SK-N-SH (cell line): ENCODE measurements around the gene ZNF576. TPM values are rescaled to one million over a fixed set of nuclear protein-coding genes. Genes with fewer than 3 reads are reported as not detected.
"Not testable (repeated sequence)": the region's sequence is repeated elsewhere in the genome, so short reads cannot be mapped to it uniquely, and the experiment has no call there.

Source experiments
- CTCF ChIA-PET: fragments of 300-600, 350-600 bp; formaldehyde crosslinking; extraction: SDS; loops from one replicate; lab custom pipeline; 2021; lab: Yijun Ruan, JAX
- POLR2A ChIA-PET: fragments of 350-600 bp; sonication (Branson Sonifier 250); formaldehyde crosslinking; extraction: SDS; loops from one replicate; lab custom pipeline; 2020; ENCODE audit warnings: antibody characterized with exemption, inconsistent platforms; lab: Yijun Ruan, JAX
- DNase-seq: peaks from one replicate; pipeline ENCODE4 v3.0.0; 2012
- H2AFZ ChIP-seq: fragments of 200-600 bp; sonication (generic); 2 replicates; pipeline ENCODE4 v1.8.1; 2016; ENCODE audit warnings: antibody characterized with exemption, mild to moderate bottlenecking, low read depth
- H3F3A ChIP-seq: fragments of 200-600 bp; sonication (generic); replicated peaks from 2 replicates; pipeline ENCODE3; 2016; ENCODE audit warnings: antibody characterized with exemption, mild to moderate bottlenecking; ENCODE audit not compliant: insufficient read depth
- H3K27ac ChIP-seq, 2 experiments: fragments of 200-500 bp in 1 of 2; fragments of 200-600 bp in 1 of 2; sonication (Bioruptor generic) in 1 of 2; sonication (generic), shearing (Covaris generic) in 1 of 2; 2 replicates each; pipeline versions ENCODE4 v1.5.1 to v1.6.1; 2014 to 2016; ENCODE audit warnings: low read depth in 2 of 2, inconsistent platforms in 1 of 2, low read length in 1 of 2, mild to moderate bottlenecking in 1 of 2, mixed read lengths in 1 of 2
- H3K27me3 ChIP-seq: fragments of 200-600 bp; sonication (generic), shearing (Covaris generic); 2 replicates; pipeline ENCODE4 v1.6.1; 2016; ENCODE audit warnings: mixed run types; ENCODE audit not compliant: insufficient read depth
- H3K36me3 ChIP-seq, 2 experiments: fragments of 200-500 bp in 1 of 2; fragments of 200-600 bp in 1 of 2; sonication (Bioruptor generic) in 1 of 2; sonication (generic) in 1 of 2; replicated peaks in 1 of 2; 2 replicates each; pipeline versions ENCODE3 to v1.5.1; 2014 to 2016; ENCODE audit warnings: low read length in 1 of 2, mild to moderate bottlenecking in 1 of 2; ENCODE audit not compliant: insufficient read depth in 2 of 2, control insufficient read depth in 1 of 2
- H3K4me1 ChIP-seq, 2 experiments: fragments of 200-500 bp in 1 of 2; fragments of 200-600 bp in 1 of 2; sonication (Bioruptor generic) in 1 of 2; sonication (generic), shearing (Covaris generic) in 1 of 2; 2 replicates each; pipeline versions ENCODE4 v1.5.1 to v1.6.1; 2014 to 2016; ENCODE audit warnings: low read depth in 1 of 2, low read length in 1 of 2, mixed run types in 1 of 2; ENCODE audit not compliant: insufficient read depth in 2 of 2, control insufficient read depth in 1 of 2
- H3K4me2 ChIP-seq: fragments of 200-600 bp; sonication (generic), shearing (Covaris generic); 2 replicates; pipeline ENCODE4 v1.6.1; 2017; ENCODE audit warnings: mixed run types
- H3K4me3 ChIP-seq, 2 experiments: fragments of 200-500 bp in 1 of 2; fragments of 200-600 bp in 1 of 2; sonication (Bioruptor generic) in 1 of 2; sonication (generic), shearing (Covaris generic) in 1 of 2; 2 replicates each; pipeline versions ENCODE4 v1.5.1 to v1.8.1; 2014 to 2016; ENCODE audit warnings: low read depth in 2 of 2, inconsistent platforms in 1 of 2, low read length in 1 of 2, mild to moderate bottlenecking in 1 of 2, mixed read lengths in 1 of 2, moderate library complexity in 1 of 2
- H3K79me2 ChIP-seq: fragments of 200-600 bp; sonication (generic); 2 replicates; pipeline ENCODE4 v1.8.1; 2017; ENCODE audit warnings: mild to moderate bottlenecking; ENCODE audit not compliant: insufficient read depth
- H3K9ac ChIP-seq: fragments of 200-600 bp; sonication (generic); 2 replicates; pipeline ENCODE4 v1.6.1; 2017; ENCODE audit warnings: mixed run types
- H3K9me2 ChIP-seq: fragments of 200-600 bp; sonication (generic); 2 replicates; pipeline ENCODE4 v1.6.1; 2017; ENCODE audit warnings: mixed run types
- H3K9me3 ChIP-seq: fragments of 200-600 bp; sonication (generic); 2 replicates; pipeline ENCODE4 v1.6.1; 2017; ENCODE audit warnings: mixed run types, mild to moderate bottlenecking, moderate library complexity
- H4K20me1 ChIP-seq: fragments of 200-600 bp; sonication (generic); 2 replicates; pipeline ENCODE4 v1.6.1; 2017; ENCODE audit warnings: mild to moderate bottlenecking, mixed run types; ENCODE audit not compliant: insufficient read depth
- CHD2 ChIP-seq: fragments of 150-350 bp; IDR thresholded peaks from 2 replicates; pipeline ENCODE4 v1.6.1; 2018; ENCODE audit warnings: low read length; ENCODE audit not compliant: partially characterized antibody
- ELF1 ChIP-seq: IDR thresholded peaks from 2 replicates; pipeline ENCODE4 v1.4.0; 2012
- FOXJ3 ChIP-seq: sonication (generic); formaldehyde crosslinking; IDR thresholded peaks from 2 replicates; pipeline ENCODE4 v1.5.1; 2020; ENCODE audit warnings: mild to moderate bottlenecking, missing genetic modification reagents
- GATA2 ChIP-seq: sonication (generic); formaldehyde crosslinking; IDR thresholded peaks from 2 replicates; pipeline ENCODE4 v1.5.0; 2020; ENCODE audit warnings: mild to moderate bottlenecking, missing genetic modification reagents
- MXI1 ChIP-seq: IDR thresholded peaks from 2 replicates; pipeline ENCODE4 v1.6.1; 2012; ENCODE audit warnings: mild to moderate bottlenecking, low read depth, low read length, improper control_type of control experiment
- NFIC ChIP-seq: IDR thresholded peaks from 2 replicates; pipeline ENCODE4 v1.4.0; 2012; ENCODE audit warnings: borderline replicate concordance
- POLR2AphosphoS5 ChIP-seq: IDR thresholded peaks from 2 replicates; pipeline ENCODE4 v1.6.1; 2012; ENCODE audit warnings: low read depth, low read length
- RAD21 ChIP-seq: IDR thresholded peaks from 2 replicates; pipeline ENCODE4 v1.6.1; 2012; ENCODE audit warnings: mild to moderate bottlenecking, low read length
- REST ChIP-seq: IDR thresholded peaks from 2 replicates; pipeline ENCODE4 v1.6.1; 2012; ENCODE audit warnings: mild to moderate bottlenecking, low read depth, low read length, moderate library complexity
- RFX5 ChIP-seq: IDR thresholded peaks from 2 replicates; pipeline ENCODE4 v1.6.1; 2012; ENCODE audit warnings: mild to moderate bottlenecking, improper control_type of control experiment, low read length
- USF2 ChIP-seq: fragments of 150-350 bp; IDR thresholded peaks from 2 replicates; pipeline ENCODE4 v1.6.1; 2017; ENCODE audit warnings: antibody characterized with exemption, low read length, low read depth, borderline replicate concordance
- YY1 ChIP-seq: IDR thresholded peaks from 2 replicates; pipeline ENCODE4 v1.4.0; 2012; ENCODE audit warnings: low read depth, mild to moderate bottlenecking
- WGBS: methylation state at CpG from one replicate; pipeline ENCODE4 v1.1.6; 2017; ENCODE audit warnings: low lambda C conversion rate; 5-methylcytosine and 5-hydroxymethylcytosine counted together
- polyA plus RNA-seq, 3 experiments: library from polyadenylated mRNA; depleted of rRNA; stranded (reverse); fragments of >200 nt; gene quantifications; 2 replicates each; pipeline ENCODE4 v1.2.3, GENCODE V29; 2012

Gene ZNF576
- polyA plus RNA-seq, 1 of the 3 experiments (the other 2 are of a cell fraction), result 12.8 TPM

DNA sequence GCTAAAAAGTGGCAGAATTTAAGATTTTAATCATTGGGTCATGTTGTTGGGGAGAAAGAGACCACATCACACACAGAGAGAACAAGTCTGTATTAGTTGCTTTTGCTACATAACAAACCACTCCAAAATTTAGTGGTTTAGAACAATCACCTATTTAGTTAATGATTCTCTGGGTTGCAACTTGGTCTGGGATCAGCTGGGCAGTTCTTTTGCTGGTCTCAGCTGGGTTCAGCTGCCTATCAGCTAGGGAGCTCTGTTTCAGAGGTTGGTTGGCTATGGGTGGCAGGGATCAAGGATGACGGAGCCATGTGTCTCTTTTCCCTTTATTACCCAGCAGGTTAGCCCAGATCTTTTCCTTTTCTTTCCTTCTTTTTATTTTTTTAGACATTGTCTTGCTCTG, 11.9 kb upstream of the ZNF576 start (continued):
- no peak for TF ChIP-seq POLR2AphosphoS5
- TF ChIP-seq FOXJ3, result no peak
- TF ChIP-seq CHD2, result no peak
- TF ChIP-seq USF2, result no peak
- TF ChIP-seq REST, result no peak
- TF ChIP-seq ELF1, result no peak
- TF ChIP-seq RFX5, result no peak
- no peak for TF ChIP-seq NFIC

DNA sequence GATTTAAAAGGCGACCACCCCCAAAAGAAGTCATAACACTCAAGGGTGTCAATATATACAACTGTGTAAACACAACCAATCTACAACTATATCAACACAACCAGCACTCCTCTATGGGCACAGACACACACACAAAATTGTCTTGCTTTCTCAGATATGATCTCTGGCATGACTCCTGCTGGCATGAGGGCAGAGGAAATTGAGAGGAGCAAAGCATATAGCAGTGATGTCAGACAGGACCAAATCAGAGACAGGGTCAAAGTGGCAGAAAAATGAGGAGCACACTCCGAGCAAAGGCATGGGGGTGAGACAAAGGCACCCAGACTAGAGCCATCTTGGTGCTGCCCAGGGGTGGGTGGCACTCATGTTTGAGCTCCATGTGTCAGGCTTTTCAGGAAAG, 10.0 kb upstream of the ZNF576 start:
- WGBS, result 80% methylated on average over 2 of the region's 2 CpGs
- Histone ChIP-seq H3K4me2 (no peak overlapping the region), H4K20me1 (no peaks in the 10 kb centered on the region), H3K36me3 (peaks cover 15 to 20% of the 10 kb centered on the region in 2 experiments), H3K27ac (peak overlapping the region in 1 of 2 experiments; percentile 58; a peak in 2 of 4 replicates), H3K9ac (no peak overlapping the region), H3K9me3 (no peaks in the 10 kb centered on the region)
- POLR2A ChIA-PET, result interaction anchor here (0.6 kb wide), 1 partner anchor 213 kb away, joined by 3 read pairs; no protein-coding TSS in a partner anchor
- DNase-seq, result peak; percentile 53
- TF ChIP-seq YY1 (no peak), MXI1 (peak; percentile 64; the same call in 1 of the 2 replicates), RAD21 (no peak), FOXJ3 (no peak), GATA2 (CRISPR knock-in tag) (peak; percentile 49)
- TF ChIP-seq, all 33 proteins: peak for 2
- Histone ChIP-seq H3F3A (peaks cover 3% of the 10 kb centered on the region), H3K9me2 (no peaks in the 10 kb centered on the region), H2AFZ (no peak overlapping the region), H3K4me3 (no peak overlapping the region), H3K79me2 (peaks cover 21% of the 10 kb centered on the region; the same call in 1 of the 2 replicates), H3K27me3 (no peaks in the 10 kb centered on the region), H3K4me1 (peaks cover 0 to 14% of the 10 kb centered on the region in 2 experiments; a peak in 1 of 4 replicates)
- CTCF ChIA-PET, result interaction anchor here (0.7 to 4.3 kb wide), 3 partner anchors 8 to 47 kb away, joined by 3 to 25 read pairs (median 3); no protein-coding TSS in a partner anchor

DNA sequence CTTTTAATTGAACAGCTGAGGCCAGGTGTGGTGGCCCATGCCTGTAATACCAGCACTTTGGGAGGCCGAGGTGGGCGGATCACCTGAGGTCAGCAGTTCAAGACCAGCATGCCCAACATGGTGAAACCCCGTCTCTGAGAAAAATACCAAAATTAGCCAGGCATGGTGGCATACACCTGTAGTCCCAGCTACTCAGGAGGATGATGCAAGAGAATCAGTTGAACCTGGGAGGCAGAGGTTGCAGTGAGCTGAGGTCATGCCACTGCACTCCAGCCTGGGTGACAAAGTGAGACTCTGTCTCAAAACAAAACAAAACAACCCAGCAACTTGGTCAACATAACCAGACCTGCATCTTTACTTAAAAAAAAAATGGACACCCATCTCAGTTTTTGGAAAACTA, 9.4 kb upstream of the ZNF576 start:
- not testable (repeated sequence) for H3K4me1 ChIP-seq, H4K20me1 ChIP-seq, H3K27me3 ChIP-seq, H3K9me3 ChIP-seq, H3K9me2 ChIP-seq, H3K27ac ChIP-seq, H3K4me3 ChIP-seq, H3K4me2 ChIP-seq, H3F3A ChIP-seq, DNase-seq, H2AFZ ChIP-seq, H3K9ac ChIP-seq
- peaks cover 28% of the 10 kb centered on the region; the same call in 1 of the 2 replicates for H3K79me2 ChIP-seq
- ChIA-PET CTCF (interaction anchor here (0.7 to 4.3 kb wide), 3 partner anchors 7 to 48 kb away, joined by 3 to 25 read pairs (median 3); no protein-coding TSS in a partner anchor), POLR2A (interaction anchor here (0.6 kb wide), 1 partner anchor 212 kb away, joined by 3 read pairs; no protein-coding TSS in a partner anchor)
- peaks cover 19 to 25% of the 10 kb centered on the region in 2 experiments for H3K36me3 ChIP-seq
- 91% methylated on average over 3 of the region's 3 CpGs for WGBS
